ENCODE measurements around the gene DENND2A. TPM values are rescaled to one million over a fixed set of nuclear protein-coding genes. Genes with fewer than 3 reads are reported as not detected.

Gene DENND2A
- total RNA-seq, 1 experiment from 2014 or later = 0.49 TPM

GRCh38 chr7:140478246-140479061 is 162.2 kb downstream of the DENND2A start:
- BruUV-seq (replicated peaks) = no TSS peak
- peak; percentile 54 for DNase-seq (ENCODE audit: low spot score)
- ChIA-PET CTCF (interaction anchor here (0.6 kb wide), 1 partner anchor 29 kb away, joined by 3 read pairs; no protein-coding TSS in a partner anchor), POLR2A (ENCODE audit: low non-redundant PET) (no interaction called here)
- Histone ChIP-seq H3K27ac (ENCODE audit: low read depth, low read length, poor library complexity, severe bottlenecking) (peak overlapping the region; percentile 81), H3K4me3 (ENCODE audit: low read depth, low read length, poor library complexity, severe bottlenecking) (peak overlapping the region; percentile 99), H3K36me3 (ENCODE audit: insufficient read depth, low read length, poor library complexity, severe bottlenecking) (no peaks in the 10 kb centered on the region), H3K27me3 (replicated peaks; ENCODE audit: insufficient read depth, low read depth, low read length, poor library complexity) (no peaks in the 10 kb centered on the region), H3K4me1 (ENCODE audit: insufficient read depth, low read length, poor library complexity, severe bottlenecking) (peaks cover 4% of the 10 kb centered on the region), H3K9me3 (ENCODE audit: low read depth, low read length, poor library complexity, severe bottlenecking) (no peaks in the 10 kb centered on the region)
- intact Hi-C loops (cut with micrococcal nuclease; ENCODE audit: unreplicated experiment) = loop anchor here (10.0 kb wide), 1 partner anchor 446 kb away; the partner anchor contains the start of gene BRAF
- TF ChIP-seq EZH2 (IDR thresholded peaks at IDR 0.05; ENCODE audit: borderline replicate concordance, low read depth, low read length, poor library complexity, severe bottlenecking) (no peak), CTCF (conservative IDR thresholded peaks at IDR 0.05; ENCODE audit: low read depth, low read length) (no peak)

- no peak for TF ChIP-seq EZH2 (IDR thresholded peaks at IDR 0.05; ENCODE audit: borderline replicate concordance, low read depth, low read length, poor library complexity, severe bottlenecking)
- no peak for TF ChIP-seq CTCF (conservative IDR thresholded peaks at IDR 0.05; ENCODE audit: low read depth, low read length)
- no peak for DNase-seq (ENCODE audit: low spot score)
- H3K4me1 ChIP-seq (ENCODE audit: insufficient read depth, low read length, poor library complexity, severe bottlenecking) = peaks cover 4% of the 10 kb centered on the region
- H3K9me3 ChIP-seq (ENCODE audit: low read depth, low read length, poor library complexity, severe bottlenecking) = no peaks in the 10 kb centered on the region
- no peaks in the 10 kb centered on the region for H3K36me3 ChIP-seq (ENCODE audit: insufficient read depth, low read length, poor library complexity, severe bottlenecking)
- H3K27me3 ChIP-seq (replicated peaks; ENCODE audit: insufficient read depth, low read depth, low read length, poor library complexity) = no peaks in the 10 kb centered on the region
- intact Hi-C loops (cut with micrococcal nuclease; ENCODE audit: unreplicated experiment) = loop anchor here (10.0 kb wide), 1 partner anchor 448 kb away; the partner anchor contains the start of gene BRAF
- no peak overlapping the region for H3K27ac ChIP-seq (ENCODE audit: low read depth, low read length, poor library complexity, severe bottlenecking)
- no TSS peak for BruUV-seq (replicated peaks)
- CTCF ChIA-PET = interaction anchor here (0.7 kb wide), 1 partner anchor 21 kb away, joined by 3 read pairs; no protein-coding TSS in a partner anchor
- POLR2A ChIA-PET (ENCODE audit: low non-redundant PET) = no interaction called here
- H3K4me3 ChIP-seq (ENCODE audit: low read depth, low read length, poor library complexity, severe bottlenecking) = no peak overlapping the region
Observed at GRCh38 chr7:140476698-140477261, 163.8 kb downstream of the DENND2A start.

- DNase-seq (ENCODE audit: low spot score) = peak; percentile 58
- intact Hi-C loops (cut with micrococcal nuclease; ENCODE audit: unreplicated experiment) = loop anchor here (10.0 kb wide), 1 partner anchor 449 kb away; the partner anchor contains the start of gene BRAF
- no peaks in the 10 kb centered on the region for H3K9me3 ChIP-seq (ENCODE audit: low read depth, low read length, poor library complexity, severe bottlenecking)
- no peak overlapping the region for H3K27ac ChIP-seq (ENCODE audit: low read depth, low read length, poor library complexity, severe bottlenecking)
- POLR2A ChIA-PET (ENCODE audit: low non-redundant PET) = no interaction called here
- no peaks in the 10 kb centered on the region for H3K36me3 ChIP-seq (ENCODE audit: insufficient read depth, low read length, poor library complexity, severe bottlenecking)
- H3K27me3 ChIP-seq (replicated peaks; ENCODE audit: insufficient read depth, low read depth, low read length, poor library complexity) = no peaks in the 10 kb centered on the region
- no TSS peak for BruUV-seq (replicated peaks)
- TF ChIP-seq EZH2 (IDR thresholded peaks at IDR 0.05; ENCODE audit: borderline replicate concordance, low read depth, low read length, poor library complexity, severe bottlenecking) = no peak
- TF ChIP-seq CTCF (conservative IDR thresholded peaks at IDR 0.05; ENCODE audit: low read depth, low read length) = peak; percentile 66
- no peak overlapping the region for H3K4me3 ChIP-seq (ENCODE audit: low read depth, low read length, poor library complexity, severe bottlenecking)
- CTCF ChIA-PET = no interaction called here
- H3K4me1 ChIP-seq (ENCODE audit: insufficient read depth, low read length, poor library complexity, severe bottlenecking) = peaks cover 4% of the 10 kb centered on the region
Observed at GRCh38 chr7:140475747-140476333, 164.8 kb downstream of the DENND2A start.
